GM18867 (cell line): Measurements from ENCODE around the gene PGM2.
"Not testable (repeated sequence)": the region's sequence is repeated elsewhere in the genome, so short reads cannot be mapped to it uniquely, and the experiment has no call there.

Experiments
- ATAC-seq: cut with Tn5 transposase; IDR thresholded peaks from one replicate; pipeline ENCODE4 v1.9.1; 2021; ENCODE audit warnings: mild to moderate bottlenecking, moderate library complexity; ENCODE audit not compliant: unreplicated experiment

Gene PGM2

DNA sequence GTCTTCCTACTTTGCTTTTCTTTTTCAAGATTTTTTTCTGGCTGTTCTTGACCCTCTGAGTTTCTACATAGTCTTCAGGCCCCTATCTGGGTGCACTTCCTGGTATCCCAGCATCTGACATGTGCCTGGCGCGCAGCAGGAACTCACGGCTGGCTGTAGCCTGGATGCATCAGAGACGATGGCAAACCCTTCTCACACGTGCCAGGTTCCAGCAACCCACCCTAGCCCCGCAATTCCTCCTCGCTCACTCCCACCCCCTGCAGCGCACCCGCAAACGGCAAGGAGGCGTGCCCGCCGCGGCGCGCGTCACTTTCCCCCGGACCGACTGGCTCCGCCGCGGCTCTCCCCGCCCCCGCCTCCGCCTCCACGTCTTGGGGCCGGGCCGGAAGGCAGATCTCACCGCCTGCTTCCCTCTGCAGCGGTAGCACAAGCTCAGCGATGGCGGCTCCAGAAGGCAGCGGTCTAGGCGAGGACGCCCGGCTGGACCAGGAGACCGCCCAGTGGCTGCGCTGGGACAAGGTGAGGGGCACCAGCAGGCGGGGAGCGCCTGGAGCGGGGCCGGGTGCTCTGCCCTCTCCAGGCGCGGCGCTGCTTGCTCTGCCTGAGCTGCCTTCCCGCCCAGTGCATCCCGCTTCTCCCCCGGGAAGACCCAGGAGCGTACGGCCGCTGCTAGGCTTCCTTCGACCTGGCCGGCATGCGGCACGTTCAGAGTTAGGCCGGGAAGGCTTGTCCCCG lies at the start of gene PGM2:
Gene PGM2, plus strand, starts transcription at position 392 of the 735 bp plus-strand sequence. Its CDS starts 47 bp downstream, at position 439.
- peak; percentile 98 for ATAC-seq

DNA sequence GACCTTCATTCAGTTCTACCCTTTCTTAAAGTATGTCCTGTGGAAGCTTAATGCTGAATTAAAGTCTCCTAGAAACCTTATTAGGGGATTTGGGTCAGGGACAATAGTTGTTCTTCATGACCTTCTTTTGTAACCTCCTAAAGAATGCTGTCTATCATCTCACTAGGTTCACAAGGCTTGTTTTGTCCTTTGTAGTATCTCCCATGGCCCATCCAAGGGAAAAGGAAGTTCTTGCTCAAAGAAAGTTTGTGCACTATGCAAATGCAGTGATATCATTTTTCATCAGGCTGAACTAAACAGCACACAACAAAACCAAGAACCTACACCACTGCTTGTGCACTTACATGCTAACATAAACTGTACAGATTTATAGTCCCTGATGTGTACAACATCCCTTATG lies 46.6 kb upstream of the PGM2 start:
- no peak for ATAC-seq

DNA sequence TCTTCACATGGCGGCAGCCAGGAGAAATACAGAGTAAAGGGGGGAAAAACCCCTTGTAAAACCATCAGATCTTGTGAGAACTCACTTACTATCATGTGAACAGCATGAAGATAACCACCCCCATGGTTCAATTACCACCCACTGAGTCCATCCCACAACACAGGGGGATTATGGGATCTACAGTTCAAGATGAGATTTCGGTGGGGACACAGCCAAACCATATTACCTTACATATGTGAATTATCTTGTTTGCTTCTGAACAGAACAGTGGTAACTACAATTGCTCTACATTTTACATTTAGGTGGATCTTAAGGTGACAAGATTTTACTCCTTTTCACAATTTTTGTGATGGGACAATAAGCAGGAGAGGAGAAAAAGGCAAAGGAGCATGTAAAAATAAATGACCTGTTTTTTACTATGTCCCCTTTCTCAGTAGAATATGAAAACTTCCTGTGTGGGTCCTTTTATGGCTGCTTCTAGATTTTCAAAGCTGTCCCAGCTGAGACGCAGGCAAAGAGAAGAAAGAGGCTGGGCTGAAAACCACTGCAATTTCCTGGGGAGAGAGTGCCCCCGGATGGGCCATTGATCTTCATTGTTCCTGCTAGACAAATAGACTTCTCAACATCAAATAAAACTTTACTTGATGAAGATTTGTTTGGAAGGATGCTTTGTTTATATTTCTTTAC lies 45.9 kb upstream of the PGM2 start:
- no peak for ATAC-seq

DNA sequence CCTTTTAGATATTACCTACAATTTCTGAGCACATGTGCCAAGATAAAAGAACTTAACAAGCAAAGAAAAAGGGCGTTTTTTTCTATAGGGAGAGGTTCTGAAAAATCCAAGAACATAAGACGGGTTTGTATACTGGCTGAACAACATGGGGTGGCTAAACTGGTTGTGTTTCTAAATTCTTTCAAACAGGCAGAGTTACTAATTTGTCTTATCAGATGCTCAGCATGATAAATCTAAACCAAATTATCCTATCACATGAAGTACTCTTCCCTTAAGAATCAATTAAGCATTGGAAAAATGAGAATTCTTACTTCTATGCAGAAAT lies 45.4 kb upstream of the PGM2 start:
- ATAC-seq: no peak

DNA sequence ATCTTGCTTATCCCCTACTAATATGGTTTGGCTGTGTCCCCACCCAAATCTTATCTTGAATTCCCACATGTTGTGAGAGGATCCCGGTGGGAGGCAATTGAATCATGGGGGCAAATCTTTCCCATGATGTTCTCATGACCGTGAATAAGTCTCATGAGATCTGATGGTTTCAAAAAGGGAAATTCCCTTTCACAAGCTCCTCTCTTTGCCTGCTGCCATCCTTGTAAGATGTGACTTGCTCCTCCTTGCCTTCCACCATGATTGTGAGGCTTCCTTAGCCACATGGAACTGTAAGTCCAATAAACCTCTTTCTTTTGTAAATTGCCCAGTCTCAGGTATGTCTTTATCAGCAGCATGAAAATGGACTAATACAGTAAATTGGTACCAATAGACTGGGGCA lies 40.2 kb upstream of the PGM2 start:
- not testable (repeated sequence) for ATAC-seq

DNA sequence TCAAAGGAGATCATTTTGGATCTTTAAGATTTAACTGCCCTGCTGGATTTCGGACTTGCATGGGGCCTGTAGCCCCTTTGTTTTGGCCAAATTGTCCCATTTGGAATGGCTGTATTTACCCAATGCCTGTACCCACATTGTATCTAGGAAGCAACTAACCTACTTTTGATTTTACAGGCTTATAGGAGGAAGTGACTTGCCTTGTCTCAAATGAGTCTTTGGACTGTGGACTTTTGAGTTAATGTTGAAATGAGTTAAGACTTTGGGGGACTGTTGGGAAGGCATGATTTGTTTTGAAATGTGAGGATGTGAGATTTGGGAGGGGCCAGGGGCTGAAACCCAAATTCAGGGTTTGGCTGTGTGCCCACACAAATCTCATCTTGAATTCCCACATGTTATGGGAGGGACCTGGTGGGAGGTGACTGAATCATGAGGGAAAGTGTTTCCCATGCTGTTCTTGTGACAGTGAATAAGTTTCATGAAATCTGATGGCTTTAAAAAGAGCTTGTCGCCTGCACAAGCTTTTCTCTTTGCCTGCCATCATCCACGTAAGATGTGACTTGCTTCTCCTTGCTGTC lies 38.5 kb upstream of the PGM2 start:
- ATAC-seq: not testable (repeated sequence)

DNA sequence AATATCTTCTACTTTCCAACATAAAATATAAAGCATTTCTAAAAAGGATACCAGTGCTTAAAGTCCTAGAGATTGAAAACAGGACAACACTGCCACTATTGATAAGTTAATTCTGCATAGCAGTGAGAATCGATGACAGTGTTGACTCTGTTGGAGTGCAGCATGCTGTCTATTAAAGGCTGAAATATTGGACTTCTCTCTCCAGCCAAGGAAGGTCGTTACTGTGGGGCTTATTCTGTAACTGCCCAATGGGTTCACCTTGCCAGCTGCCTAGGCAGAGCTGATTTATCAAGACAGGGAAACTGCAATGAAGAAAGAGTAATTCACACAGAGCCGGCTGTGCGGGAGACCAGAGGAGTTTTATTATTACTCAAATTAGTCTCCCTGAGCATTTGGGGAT lies 37.7 kb upstream of the PGM2 start:
- ATAC-seq: no peak

DNA sequence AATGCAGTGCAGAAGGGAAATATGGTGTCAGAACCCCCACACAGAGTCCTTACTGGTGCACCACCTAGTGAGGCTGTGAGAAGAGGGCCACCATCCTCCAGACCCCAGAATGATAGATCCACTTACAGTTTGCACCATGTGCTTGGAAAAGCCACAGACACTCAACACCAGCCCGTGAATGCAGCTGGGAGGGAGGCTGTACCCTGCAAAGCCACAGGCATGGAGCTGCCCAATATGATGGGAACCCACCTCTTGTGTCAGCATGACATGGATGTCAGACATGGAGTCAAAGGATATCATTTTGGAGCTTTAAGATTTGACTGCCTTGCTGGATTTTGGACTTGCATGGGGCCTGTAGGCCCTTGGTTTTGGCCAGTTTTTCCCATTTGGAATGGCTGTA lies 34.2 kb upstream of the PGM2 start:
- ATAC-seq: no peak

DNA sequence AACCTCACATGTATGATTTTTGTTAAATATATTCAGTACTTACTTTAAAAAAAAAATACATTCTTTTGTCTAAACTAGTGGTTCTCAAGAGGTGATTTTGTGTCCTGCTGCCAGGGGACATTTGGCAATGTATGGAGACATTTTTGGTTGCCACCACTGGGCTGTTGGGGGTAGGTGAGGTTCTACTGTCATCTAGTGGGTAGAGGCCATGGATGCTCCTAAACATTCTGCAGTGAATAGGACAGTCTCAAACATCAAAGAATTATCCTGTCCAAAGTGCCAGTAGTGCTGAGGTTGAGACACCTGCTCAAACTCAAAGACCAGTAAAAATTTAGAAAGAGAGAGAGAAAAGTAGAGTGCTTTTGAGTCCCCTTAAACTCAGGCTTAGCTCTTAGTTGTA lies 32.9 kb upstream of the PGM2 start:
- ATAC-seq: peak; percentile 48

DNA sequence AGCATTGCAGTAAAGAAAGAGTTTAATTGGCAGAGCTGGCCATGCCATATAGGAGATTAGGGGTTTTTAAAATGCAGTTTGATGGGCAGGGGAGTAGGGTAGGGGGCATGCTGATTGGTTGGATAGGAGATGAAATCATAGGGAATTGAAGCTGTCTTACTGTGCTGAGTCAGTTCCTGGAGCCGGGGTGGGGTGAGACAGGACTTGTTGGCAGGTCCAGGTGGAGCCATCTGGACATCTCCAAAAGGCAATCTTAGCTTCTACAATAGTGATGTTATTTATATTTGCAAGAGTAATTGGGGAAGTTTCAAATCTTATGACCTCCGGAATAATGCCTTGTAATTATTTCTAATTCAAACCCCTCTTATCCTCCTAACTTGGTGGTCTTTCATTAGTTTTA lies 32.4 kb upstream of the PGM2 start:
- ATAC-seq: no peak

DNA sequence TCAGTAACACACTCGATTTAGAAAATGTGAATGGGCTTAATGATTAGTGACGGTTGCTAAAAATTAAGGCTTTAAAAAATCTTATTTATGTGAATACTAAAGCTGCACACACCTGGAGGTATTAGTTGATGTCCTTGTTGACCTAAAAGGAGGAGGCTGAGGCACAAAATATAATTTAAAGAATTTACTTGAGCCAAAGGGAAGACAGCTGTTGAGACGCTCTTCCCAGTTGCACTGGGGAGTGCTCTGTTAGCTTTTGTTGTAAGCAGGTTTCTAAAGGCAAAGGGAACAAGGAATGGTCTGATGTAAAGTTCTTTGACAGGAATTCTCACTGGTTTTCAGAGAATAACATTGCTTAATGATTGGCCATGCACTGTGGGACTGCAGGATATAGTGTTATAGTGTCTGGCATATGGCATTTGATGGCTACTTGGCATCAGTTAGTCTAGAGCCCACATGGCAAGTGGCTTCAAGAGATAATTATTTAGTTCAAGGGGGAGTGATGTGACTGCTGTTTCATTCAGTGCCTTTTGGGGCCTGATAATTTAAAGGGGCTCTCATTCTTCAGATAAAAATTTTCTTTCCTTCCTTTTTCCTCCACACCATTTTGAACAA lies 30.8 kb upstream of the PGM2 start:
- no peak for ATAC-seq

DNA sequence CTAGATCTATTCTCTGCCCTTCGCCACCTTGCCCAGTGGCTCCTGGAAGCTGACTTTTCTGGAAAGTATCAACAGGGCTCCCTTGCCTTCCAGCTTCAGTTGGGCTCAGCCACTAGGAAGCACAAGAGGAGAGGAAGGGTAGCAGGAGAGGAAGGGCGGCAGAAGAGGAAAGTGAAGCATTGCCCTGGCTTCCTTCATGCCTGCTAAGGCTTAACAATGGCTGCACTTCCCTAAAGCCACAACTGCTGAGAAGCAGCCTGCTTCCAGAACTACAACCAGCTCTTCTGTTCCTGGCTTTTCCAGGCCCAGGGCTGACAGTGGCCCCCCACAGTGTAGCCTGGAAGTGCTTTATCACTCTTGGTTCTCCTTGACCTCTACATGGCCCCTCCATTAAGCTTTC lies 29.1 kb upstream of the PGM2 start:
- no peak for ATAC-seq

DNA sequence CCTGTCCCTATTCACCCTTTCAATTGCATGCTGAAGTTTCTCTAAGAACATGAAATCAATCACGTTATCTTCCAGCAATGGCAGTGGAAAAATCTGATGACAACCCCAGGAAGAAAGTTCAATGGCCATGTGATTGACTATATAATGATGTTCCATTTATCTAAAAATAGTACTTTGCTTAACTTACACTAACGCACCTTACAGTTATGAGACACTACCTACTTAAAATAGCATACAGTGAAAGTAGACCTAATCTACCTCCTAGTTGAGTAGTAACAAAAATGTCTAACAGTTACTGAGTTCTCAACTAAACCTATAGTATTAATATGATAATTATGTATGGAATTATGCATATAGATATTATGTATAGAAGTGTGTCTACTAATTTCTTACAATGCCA lies 28.6 kb upstream of the PGM2 start:
- ATAC-seq: no peak

DNA sequence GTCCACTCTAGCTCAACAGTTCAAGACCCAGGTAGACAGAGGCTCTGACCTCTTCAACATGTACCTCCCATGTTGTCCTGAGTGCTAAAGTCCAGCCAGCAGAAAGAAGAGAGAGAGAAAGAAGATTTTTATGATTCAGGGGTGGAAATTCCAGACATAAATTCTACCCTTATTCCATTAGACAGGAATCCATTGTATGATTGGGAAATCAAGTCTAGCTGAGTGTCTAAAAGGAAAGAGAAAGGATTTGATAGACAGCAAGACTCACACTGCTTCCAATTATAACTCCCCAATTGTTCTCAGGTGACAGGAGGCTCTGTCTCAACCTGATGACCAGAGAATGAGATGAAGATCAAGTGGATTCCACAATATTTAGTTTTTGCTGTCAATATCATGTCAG lies 27.9 kb upstream of the PGM2 start:
- ATAC-seq: no peak

DNA sequence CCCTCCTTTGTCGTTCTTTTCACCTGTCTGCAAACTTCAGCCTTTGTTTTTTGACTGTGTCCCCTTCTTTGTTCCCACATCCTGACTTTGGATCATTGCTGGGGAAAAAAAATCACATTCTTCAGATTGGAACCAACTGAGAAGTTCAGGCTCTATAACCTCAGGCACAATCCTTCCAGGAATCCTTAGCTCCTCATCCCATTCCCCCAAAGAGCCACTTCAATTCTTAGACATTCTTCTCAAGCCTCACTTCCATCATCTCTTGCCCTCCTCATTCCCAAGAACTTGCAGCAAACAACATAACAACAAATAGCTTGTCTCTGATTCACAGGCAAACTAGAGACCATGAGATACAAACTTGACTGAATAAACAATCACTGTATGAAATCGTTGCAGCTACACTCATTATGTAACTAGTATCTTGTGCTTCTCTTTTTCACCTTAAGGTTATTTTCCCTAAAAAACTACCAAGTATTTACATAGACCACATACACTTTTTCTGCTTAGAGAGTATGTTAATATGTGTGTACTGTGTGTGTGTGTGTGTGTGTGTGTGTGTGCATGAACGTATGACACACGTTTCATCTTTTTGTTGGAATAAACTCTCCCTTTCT lies 26.4 kb upstream of the PGM2 start:
- no peak for ATAC-seq

DNA sequence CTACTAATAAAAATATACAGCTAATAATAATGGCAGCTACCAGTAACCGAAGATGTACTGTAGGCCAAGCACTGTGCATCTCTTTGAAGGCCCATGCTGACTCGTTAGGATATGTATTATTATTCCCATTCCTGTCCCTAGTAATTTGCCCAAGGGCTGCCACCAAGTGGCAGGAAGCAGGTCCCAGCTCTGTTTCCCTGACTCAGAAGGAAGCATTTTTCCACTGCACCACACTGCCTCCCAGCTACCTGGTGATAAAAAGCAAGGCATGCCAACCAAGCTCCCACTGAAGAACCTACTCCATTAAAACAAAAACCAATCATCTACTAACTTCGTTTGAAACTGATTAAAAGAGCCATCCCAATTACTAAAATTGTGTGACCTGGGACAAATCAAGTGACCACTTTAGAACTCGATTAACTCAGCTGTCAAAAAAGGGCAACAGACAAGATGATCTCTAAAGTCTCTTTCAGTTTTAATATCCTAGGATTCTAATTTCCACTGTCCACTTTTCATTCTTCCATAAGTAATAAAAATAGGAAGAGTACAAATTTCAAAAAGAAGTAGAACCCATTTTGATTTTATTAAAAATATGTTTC lies 24.3 kb upstream of the PGM2 start:
- ATAC-seq: no peak

DNA sequence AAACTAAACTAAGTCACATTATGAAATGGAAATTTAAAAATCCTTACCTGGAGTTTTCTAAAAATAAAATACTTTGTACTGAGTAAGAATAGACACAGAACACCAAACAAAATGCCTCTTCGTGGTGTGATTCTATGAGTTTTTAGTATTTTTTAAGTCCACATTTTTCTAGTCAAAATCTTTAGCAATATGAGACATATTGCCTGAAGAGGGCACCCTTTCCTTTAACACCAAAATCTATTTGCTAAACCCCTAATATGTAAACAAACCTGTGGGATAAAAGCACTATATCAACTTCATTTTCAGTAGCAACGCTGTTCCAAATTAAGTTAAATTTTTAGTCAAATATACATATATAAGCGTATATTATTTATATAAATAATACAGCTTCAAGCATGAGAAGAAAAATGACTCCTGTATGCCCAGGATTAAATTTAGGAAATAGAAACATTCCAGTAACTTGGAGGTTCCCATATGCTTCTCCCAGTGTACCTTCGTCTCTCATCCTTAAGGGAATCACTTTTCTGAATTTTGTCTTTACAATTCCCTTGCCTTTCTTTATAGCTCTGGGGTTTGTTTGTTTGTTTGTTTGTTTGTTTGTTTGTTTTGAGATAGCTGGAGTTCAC lies 23.0 kb upstream of the PGM2 start:
- peak; percentile 38 for ATAC-seq

DNA sequence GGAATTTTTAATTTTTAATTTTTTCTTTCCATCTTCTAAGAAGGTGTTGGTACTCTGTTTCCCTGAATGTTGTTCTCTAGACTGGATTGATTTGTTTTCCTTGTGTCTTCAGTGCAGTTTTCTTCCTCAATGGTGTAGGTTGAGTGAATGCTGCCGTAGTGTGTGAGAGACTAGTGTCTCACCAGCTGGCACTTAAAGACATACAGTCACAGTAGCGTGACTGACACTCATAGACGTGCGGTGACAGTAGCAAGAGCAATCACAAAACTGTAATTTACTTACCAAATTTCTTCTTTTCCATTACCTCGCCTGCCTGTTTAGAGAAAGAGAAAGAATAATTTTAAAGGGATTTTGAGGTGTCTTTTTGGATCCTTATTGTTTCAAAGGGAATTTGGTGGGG lies 21.4 kb upstream of the PGM2 start:
- no peak for ATAC-seq

DNA sequence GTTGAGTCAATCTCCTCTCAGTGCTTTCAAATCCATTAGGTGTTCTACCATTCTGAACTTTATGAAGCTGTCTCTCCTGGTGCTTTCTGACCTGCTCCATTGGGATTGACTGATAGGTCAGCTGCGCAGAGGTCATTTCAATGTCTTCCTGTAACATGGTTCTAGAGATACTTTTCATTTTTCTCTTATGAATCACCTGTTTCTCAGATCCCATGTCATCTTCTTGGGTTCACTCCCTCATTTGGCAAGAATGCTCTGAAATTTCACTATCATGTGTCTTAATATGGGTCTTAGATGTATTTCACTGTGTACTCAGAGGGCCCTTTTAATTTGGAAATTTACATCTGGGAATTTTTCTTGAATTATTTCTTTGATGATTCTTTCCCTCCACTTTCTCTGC lies 13.8 kb upstream of the PGM2 start:
- no peak for ATAC-seq

DNA sequence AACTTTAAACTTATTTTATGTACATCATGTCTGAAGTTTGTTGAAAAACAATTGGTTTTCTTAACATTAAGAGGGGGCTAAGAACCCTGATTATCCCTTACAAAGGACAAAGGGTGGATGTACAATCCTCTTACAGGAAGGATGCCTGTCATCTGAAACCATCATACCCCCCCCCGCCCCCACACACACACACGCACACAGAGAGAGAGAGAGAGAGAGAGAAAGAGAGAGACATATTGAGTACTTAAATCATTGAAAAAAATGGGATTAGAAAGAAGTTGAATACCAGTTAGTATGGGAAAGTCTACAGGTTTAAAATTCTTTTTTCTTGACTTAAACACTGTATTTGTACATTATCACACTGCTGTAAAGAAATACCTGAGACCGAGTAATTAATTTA lies 10.9 kb upstream of the PGM2 start:
- ATAC-seq: no peak

DNA sequence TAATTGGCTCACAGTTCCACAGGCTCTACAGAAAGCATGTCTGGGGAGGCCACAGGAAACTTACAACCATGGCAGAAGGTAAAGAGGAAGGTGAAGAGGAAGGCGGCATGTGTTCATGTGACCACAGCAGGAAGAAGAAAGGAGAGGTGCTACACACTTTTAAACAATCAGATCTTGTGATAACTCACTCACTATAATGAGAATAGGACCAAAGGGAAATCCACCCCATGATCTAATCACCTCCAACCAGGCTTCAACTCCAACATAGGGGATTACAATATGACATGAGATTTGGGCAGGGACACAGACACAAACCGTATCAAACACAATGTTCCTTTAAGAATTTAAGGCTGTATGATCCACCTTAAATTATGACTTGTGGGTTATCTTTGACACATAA lies 10.5 kb upstream of the PGM2 start:
- ATAC-seq: no peak
